Vagina (tissue), 2 donors: ENCODE measurements around the gene KRT16. TPM values are rescaled to one million over a fixed set of nuclear protein-coding genes. Genes with fewer than 3 reads are reported as not detected.
"Not testable (repeated sequence)": the region's sequence is repeated elsewhere in the genome, so short reads cannot be mapped to it uniquely, and the experiment has no call there.

Source experiments
- DNase-seq, 2 donors: peaks; one replicate each; pipeline ENCODE4 v3.0.0-alpha.2; 2017; ENCODE audit errors: extremely low spot score in 2 of 2
- H3K27ac ChIP-seq: fragments of 200-600 bp; sonication (generic); one replicate; pipeline ENCODE4 v1.5.1; 2019
- H3K27me3 ChIP-seq: fragments of 200-600 bp; sonication (generic); one replicate; pipeline ENCODE4 v1.5.1; 2019
- H3K36me3 ChIP-seq, 2 donors: fragments of 200-600 bp; sonication (generic); one replicate each; pipeline ENCODE4 v1.5.1; 2017 to 2019
- H3K4me1 ChIP-seq: fragments of 200-600 bp; sonication (generic); one replicate; pipeline ENCODE4 v1.5.1; 2019
- H3K4me3 ChIP-seq, 2 donors: fragments of 200-600 bp; sonication (generic); 1 replicate in 1 of 2; 2 replicates in 1 of 2; pipeline ENCODE4 v1.5.1; 2016 to 2019
- H3K9me3 ChIP-seq: fragments of 200-600 bp; sonication (generic); one replicate; pipeline ENCODE4 v1.5.1; 2019
- POLR2A ChIP-seq, 2 donors: fragments of 450-650 bp; IDR thresholded peaks; one replicate each; pipeline ENCODE4 v1.6.1; 2017; ENCODE audit warnings: antibody characterized with exemption in 2 of 2, mild to moderate bottlenecking in 2 of 2, moderate library complexity in 2 of 2
- POLR2AphosphoS5 ChIP-seq, 2 donors: sonication (generic); formaldehyde crosslinking; IDR thresholded peaks; one replicate each; pipeline ENCODE4 v1.9.0; 2017; ENCODE audit warnings: antibody characterized with exemption in 2 of 2, mild to moderate bottlenecking in 2 of 2, low read depth in 1 of 2; ENCODE audit not compliant: insufficient read depth in 1 of 2
- intact Hi-C: fragments of 100-400 bp; cut with DNase I; formaldehyde crosslinking; loops from one replicate; pipeline ENCODE4 v1.15.1; 2023
- total RNA-seq: library from RNA; depleted of rRNA; stranded (reverse); fragments of >200 nt; gene quantifications from one replicate; pipeline ENCODE4 v1.2.3, GENCODE V29; 2016
- TF ChIP-seq, protein P1 (sequence below), 3 experiments: fragments of 450-650 bp in 2 of 3; fragments of 200-600 bp in 1 of 3; sonication (generic) in 1 of 3; IDR thresholded peaks; one replicate each; pipeline ENCODE4 v1.5.1; 2017 to 2019; ENCODE audit warnings: antibody characterized with exemption in 3 of 3, mild to moderate bottlenecking in 2 of 3, moderate library complexity in 2 of 3

Gene KRT16
- total RNA-seq, 1 donor from 2014 or later: 872 TPM

DNA sequence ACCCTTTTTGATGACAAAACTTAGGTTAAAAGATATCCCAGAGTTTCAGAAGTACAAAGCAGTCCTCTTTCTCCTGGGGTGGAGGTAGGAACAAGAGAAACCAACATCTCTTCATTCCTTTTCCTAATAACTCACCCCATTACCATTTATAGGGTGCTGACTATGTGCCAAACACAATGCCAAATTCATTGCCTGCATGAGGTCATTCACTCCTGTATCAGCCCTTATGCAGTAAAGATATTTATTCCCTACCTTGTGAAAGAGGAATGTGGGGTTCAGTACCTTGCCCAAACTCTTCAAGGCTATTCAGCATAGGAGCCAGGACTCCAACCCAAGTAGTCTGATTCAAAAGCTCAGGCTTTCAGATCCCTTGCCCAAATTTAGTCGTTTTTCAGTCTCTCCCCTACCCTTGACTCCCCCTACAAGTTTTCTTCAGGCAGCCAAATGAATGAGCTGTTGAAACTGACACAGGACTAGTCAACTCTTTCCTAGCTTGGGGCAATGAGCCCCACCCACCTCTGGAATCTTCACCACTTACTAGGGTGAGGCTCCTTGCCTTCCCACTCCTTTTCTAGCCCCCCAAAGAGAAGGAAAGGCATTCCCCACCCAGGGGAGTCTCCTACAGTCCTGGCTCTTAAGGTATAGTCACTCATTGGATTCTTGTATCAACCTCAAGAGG lies 31.7 kb downstream of the KRT16 start:
- H3K4me1 ChIP-seq: peaks cover 25% of the 10 kb centered on the region
- no peak overlapping the region for H3K4me3 ChIP-seq
- intact Hi-C loops: no loop called here
- H3K27ac ChIP-seq: peak overlapping the region; percentile 60
- peak in 1 of 2 donors; percentile 85 for DNase-seq
- TF ChIP-seq, protein P1, sequence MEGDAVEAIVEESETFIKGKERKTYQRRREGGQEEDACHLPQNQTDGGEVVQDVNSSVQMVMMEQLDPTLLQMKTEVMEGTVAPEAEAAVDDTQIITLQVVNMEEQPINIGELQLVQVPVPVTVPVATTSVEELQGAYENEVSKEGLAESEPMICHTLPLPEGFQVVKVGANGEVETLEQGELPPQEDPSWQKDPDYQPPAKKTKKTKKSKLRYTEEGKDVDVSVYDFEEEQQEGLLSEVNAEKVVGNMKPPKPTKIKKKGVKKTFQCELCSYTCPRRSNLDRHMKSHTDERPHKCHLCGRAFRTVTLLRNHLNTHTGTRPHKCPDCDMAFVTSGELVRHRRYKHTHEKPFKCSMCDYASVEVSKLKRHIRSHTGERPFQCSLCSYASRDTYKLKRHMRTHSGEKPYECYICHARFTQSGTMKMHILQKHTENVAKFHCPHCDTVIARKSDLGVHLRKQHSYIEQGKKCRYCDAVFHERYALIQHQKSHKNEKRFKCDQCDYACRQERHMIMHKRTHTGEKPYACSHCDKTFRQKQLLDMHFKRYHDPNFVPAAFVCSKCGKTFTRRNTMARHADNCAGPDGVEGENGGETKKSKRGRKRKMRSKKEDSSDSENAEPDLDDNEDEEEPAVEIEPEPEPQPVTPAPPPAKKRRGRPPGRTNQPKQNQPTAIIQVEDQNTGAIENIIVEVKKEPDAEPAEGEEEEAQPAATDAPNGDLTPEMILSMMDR (IDR thresholded peaks at IDR 0.05): no peak
- no peak for TF ChIP-seq POLR2AphosphoS5 (IDR thresholded peaks at IDR 0.05; ENCODE audit: insufficient read depth in 1 of 2, low read depth in 1 of 2)
- no peak for TF ChIP-seq POLR2A (IDR thresholded peaks at IDR 0.05)
- H3K9me3 ChIP-seq: no peaks in the 10 kb centered on the region
- H3K36me3 ChIP-seq: no peaks in the 10 kb centered on the region
- H3K27me3 ChIP-seq: no peaks in the 10 kb centered on the region

DNA sequence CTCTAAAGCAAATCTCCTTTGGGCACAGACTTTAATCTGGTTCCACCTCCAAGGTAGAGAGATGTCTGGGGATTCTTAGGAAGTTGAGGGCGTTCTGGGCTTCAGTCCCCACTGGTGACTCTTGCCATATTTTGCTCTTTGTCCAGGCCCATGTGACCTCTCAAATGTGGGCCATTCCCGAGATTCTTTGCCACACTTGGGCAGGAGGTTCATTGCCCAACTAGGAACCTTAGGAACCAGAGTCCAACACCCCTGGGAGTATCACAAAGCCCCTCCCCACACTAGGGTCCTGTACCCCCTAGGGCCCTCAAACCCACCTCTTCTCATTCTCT lies 32.4 kb downstream of the KRT16 start:
- Histone ChIP-seq H3K4me3 (no peak overlapping the region), H3K4me1 (peaks cover 25% of the 10 kb centered on the region), H3K27me3 (no peaks in the 10 kb centered on the region), H3K27ac (peak overlapping the region; percentile 60), H3K36me3 (no peaks in the 10 kb centered on the region), H3K9me3 (no peaks in the 10 kb centered on the region)
- TF ChIP-seq POLR2AphosphoS5 (IDR thresholded peaks at IDR 0.05; ENCODE audit: insufficient read depth in 1 of 2, low read depth in 1 of 2) (no peak), POLR2A (IDR thresholded peaks at IDR 0.05) (no peak)
- TF ChIP-seq, protein P1 (IDR thresholded peaks at IDR 0.05): no peak
- no peak for DNase-seq
- intact Hi-C loops: no loop called here

DNA sequence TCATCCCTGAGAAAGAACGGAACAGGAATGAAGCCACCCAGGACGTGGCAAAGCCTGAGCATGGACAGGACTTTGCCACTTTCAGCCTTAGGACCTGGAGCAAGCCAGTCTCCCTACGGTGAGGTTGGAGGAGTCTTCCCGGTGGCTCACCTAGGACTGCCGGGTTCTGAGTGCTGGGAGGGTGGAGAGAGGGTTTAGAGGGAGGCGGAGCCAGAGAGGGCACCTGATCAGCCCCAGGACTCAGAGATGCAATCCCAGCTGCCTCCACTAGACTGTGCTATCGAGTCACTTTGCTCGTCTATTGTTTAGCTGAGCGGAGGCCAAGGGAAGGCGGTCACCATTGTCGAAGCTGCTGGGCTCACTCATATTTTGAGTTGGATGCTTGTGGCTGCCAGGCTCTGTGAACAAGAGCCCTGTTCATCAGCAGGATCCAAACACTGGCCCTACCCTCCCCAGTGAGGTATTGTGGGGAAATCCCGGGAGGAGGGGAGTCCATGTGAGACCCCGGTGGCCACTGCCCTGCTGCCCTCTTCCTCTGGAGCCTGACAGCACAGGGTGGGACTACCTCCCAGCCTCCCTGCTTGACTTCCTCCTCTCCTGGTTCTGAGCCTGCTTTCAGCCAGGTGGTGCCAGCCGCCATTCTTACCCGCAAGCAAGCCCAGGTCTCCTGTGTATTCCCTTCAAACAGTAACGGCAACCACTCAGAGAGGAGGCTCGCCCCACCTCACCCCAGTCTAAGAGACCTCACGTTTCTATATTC lies 32.9 kb downstream of the KRT16 start:
- intact Hi-C loops: no loop called here
- Histone ChIP-seq H3K9me3 (no peaks in the 10 kb centered on the region), H3K4me3 (no peak overlapping the region), H3K27me3 (no peaks in the 10 kb centered on the region), H3K36me3 (no peaks in the 10 kb centered on the region), H3K27ac (peak overlapping the region; percentile 60), H3K4me1 (peaks cover 25% of the 10 kb centered on the region)
- TF ChIP-seq POLR2A (IDR thresholded peaks at IDR 0.05): peak in 1 of 2 donors; percentile 47
- TF ChIP-seq POLR2AphosphoS5 (IDR thresholded peaks at IDR 0.05; ENCODE audit: insufficient read depth in 1 of 2, low read depth in 1 of 2): peak; percentile 63 to 69
- TF ChIP-seq, protein P1 (IDR thresholded peaks at IDR 0.05): peak; percentile 27 to 79 (median 46)
- peak in 1 of 2 donors; percentile 90 for DNase-seq

DNA sequence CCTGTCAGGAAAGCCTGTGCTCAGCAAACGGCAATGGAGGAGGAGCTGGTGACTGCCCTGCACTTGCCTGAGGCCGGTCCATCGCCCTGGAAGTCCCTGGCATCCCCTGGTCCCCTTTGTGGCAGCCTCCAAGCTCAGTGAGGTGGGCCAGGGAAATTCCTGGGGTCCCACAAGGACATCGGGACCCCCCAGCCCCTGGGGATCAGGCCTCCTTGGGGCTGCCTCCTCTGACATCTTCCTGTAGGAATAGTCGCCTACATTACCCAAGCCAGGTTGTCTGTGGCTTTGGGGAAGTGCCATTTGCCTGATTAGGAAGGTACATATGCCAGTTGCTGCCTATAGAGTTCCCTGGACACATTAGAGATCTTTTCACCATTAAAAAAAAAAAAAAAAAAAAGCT lies 33.6 kb downstream of the KRT16 start:
- intact Hi-C loops: no loop called here
- no peak for DNase-seq
- Histone ChIP-seq H3K36me3 (no peaks in the 10 kb centered on the region), H3K4me3 (no peak overlapping the region), H3K27me3 (no peaks in the 10 kb centered on the region), H3K4me1 (peaks cover 25% of the 10 kb centered on the region), H3K27ac (peak overlapping the region; percentile 60), H3K9me3 (no peaks in the 10 kb centered on the region)
- TF ChIP-seq, protein P1 (IDR thresholded peaks at IDR 0.05): no peak
- TF ChIP-seq POLR2AphosphoS5 (IDR thresholded peaks at IDR 0.05; ENCODE audit: insufficient read depth in 1 of 2, low read depth in 1 of 2): no peak
- no peak for TF ChIP-seq POLR2A (IDR thresholded peaks at IDR 0.05)

DNA sequence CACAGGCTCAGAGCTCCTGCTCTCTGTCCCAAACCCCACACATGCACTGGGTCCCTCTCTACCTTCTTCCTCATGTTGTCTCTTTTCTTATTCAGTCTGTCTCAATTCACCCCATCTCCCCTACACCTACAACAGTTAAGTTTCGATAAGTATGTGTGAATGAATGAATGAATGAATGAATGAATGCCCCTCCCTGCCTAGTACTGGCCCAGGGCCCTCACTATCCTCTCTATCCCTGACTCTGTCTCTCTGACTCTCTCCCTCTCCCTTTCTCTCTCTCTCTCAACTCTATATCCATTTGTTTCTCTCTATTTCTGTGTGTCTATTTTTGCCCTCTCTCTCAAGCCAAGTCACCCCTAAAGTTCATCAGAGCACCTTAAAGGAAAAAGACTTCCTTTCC lies 34.0 kb downstream of the KRT16 start:
- intact Hi-C loops: no loop called here
- no peak for TF ChIP-seq POLR2A (IDR thresholded peaks at IDR 0.05)
- no peak for TF ChIP-seq POLR2AphosphoS5 (IDR thresholded peaks at IDR 0.05; ENCODE audit: insufficient read depth in 1 of 2, low read depth in 1 of 2)
- TF ChIP-seq, protein P1 (IDR thresholded peaks at IDR 0.05): no peak
- no peaks in the 10 kb centered on the region for H3K27me3 ChIP-seq

DNA sequence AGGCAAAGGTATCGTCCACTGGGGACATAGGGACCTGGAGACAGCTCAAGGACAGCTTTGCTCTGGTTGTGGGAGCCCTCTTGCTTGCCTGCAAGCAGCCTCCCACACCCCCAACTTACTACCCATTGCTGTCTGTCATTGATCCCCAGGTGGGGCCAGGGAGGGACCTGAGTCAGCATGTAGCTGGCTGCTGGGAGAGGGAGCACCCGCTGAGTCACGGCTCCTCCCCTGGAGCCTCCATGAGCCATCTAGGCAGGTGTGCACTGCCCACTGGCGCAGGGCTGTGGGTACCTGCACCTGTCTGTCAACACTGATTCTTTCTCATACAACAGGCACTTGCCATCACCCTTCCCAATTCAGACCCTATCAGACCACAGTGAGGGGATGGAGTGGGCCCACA lies 35.8 kb downstream of the KRT16 start:
- H3K27me3 ChIP-seq, intact Hi-C loops, H3K4me3 ChIP-seq, H3K27ac ChIP-seq, H3K36me3 ChIP-seq, DNase-seq, H3K9me3 ChIP-seq: not testable (repeated sequence)
- H3K4me1 ChIP-seq: peaks cover 25% of the 10 kb centered on the region

More for the DNA sequence above, 34.0 kb downstream of the KRT16 start:
- H3K36me3 ChIP-seq: no peaks in the 10 kb centered on the region
- DNase-seq: no peak
- peaks cover 25% of the 10 kb centered on the region for H3K4me1 ChIP-seq
- no peaks in the 10 kb centered on the region for H3K9me3 ChIP-seq
- H3K27ac ChIP-seq: peak overlapping the region; percentile 60
- no peak overlapping the region for H3K4me3 ChIP-seq
